A549 (cell line): ENCODE measurements around the gene TC2N. TPM values are rescaled to one million over a fixed set of nuclear protein-coding genes. Genes with fewer than 3 reads are reported as not detected.

ENCODE experiments used
- ATAC-seq, 2 experiments: fragments of 200-7000 bp in 1 of 2; fragments of >200 bp in 1 of 2; cut with Nextera tagmentation in 1 of 2; cut with Tn5 transposase in 1 of 2; 3 replicates each; pipeline versions ENCODE4 v1.8.0 to v1.9.1; 2018 to 2020; ENCODE audit warnings: mild to moderate bottlenecking in 1 of 2, moderate library complexity in 1 of 2
- CTCF ChIA-PET: fragments of 300-600 bp; sonication (Branson Sonifier 250); formaldehyde crosslinking; extraction: SDS; loops from one replicate; lab custom pipeline; 2021; ENCODE audit warnings: antibody characterized with exemption, inconsistent platforms; lab: Yijun Ruan, JAX
- POLR2A ChIA-PET: fragments of 350-600 bp; formaldehyde crosslinking; extraction: SDS; loops from one replicate; lab custom pipeline; 2021; ENCODE audit warnings: antibody characterized with exemption, inconsistent platforms; lab: Yijun Ruan, JAX
- DNase-seq, 2 experiments: peaks; one replicate each; pipeline versions ENCODE4 v3.0.0 to v3.0.0-alpha.2; 2011 to 2016; ENCODE audit warnings: low read depth in 1 of 2, low spot score in 1 of 2
- FAIRE-seq: peaks from 2 replicates; lab custom pipeline; 2011; peaks lifted over from hg19 to GRCh38; lab: Jason Lieb, UNC
- H3K27ac ChIP-seq, 2 experiments: fragments of >200 bp; sonication (Bioruptor Twin); formaldehyde crosslinking; 3 replicates each; pipeline ENCODE4 v1.5.1; 2016 to 2017
- H3K4me1 ChIP-seq: fragments of >200 bp; sonication (Bioruptor Twin); formaldehyde crosslinking; 3 replicates; pipeline ENCODE4 v1.6.1; 2016
- H3K4me2 ChIP-seq: fragments of >200 bp; sonication (Bioruptor Twin); formaldehyde crosslinking; 3 replicates; pipeline ENCODE4 v1.6.1; 2016
- H3K4me3 ChIP-seq: fragments of >200 bp; sonication (Bioruptor Twin); formaldehyde crosslinking; 3 replicates; pipeline ENCODE4 v1.5.1; 2016
- H3K9me3 ChIP-seq: fragments of >200 bp; sonication (Bioruptor Twin); formaldehyde crosslinking; 3 replicates; pipeline ENCODE4 v1.6.1; 2016
- CEBPB ChIP-seq, 2 experiments: fragments of >200 bp in 1 of 2; sonication (Bioruptor Twin) in 1 of 2; formaldehyde crosslinking in 1 of 2; IDR thresholded peaks; 2 replicates each; pipeline ENCODE4 v1.6.1; 2012 to 2016
- CHD2 ChIP-seq: fragments of 150-350 bp; IDR thresholded peaks from 2 replicates; pipeline ENCODE4 v1.6.1; 2014; ENCODE audit warnings: low read length; ENCODE audit not compliant: partially characterized antibody
- CHD4 ChIP-seq: fragments of 200-600 bp; sonication (generic); IDR thresholded peaks from 2 replicates; pipeline ENCODE4 v1.6.1; 2016; ENCODE audit warnings: antibody characterized with exemption, mild to moderate bottlenecking, borderline replicate concordance
- EP300 ChIP-seq, 2 experiments: fragments of >200 bp; sonication (Bioruptor Twin); formaldehyde crosslinking; IDR thresholded peaks; 2 replicates in 1 of 2; 3 replicates in 1 of 2; pipeline ENCODE4 v1.6.1; 2016 to 2017
- FOSL2 ChIP-seq, 2 experiments: fragments of 450-650 bp in 1 of 2; fragments of >200 bp in 1 of 2; sonication (Bioruptor Twin) in 1 of 2; formaldehyde crosslinking; IDR thresholded peaks; 2 replicates each; pipeline versions ENCODE4 v1.5.0 to v1.6.1; 2016 to 2020; ENCODE audit warnings: mild to moderate bottlenecking in 1 of 2, moderate library complexity in 1 of 2
- FOXS1 ChIP-seq: fragments of 250-450 bp; sonication (Bioruptor Pico); IDR thresholded peaks from 2 replicates; pipeline ENCODE4 v1.5.0; 2020; ENCODE audit warnings: mild to moderate bottlenecking, moderate library complexity
- HOXB13 ChIP-seq: fragments of 250-450 bp; sonication (Bioruptor Pico); IDR thresholded peaks from 2 replicates; pipeline ENCODE4 v1.5.0; 2020; ENCODE audit warnings: low read depth, mild to moderate bottlenecking, moderate library complexity
- HOXB5 ChIP-seq: fragments of 250-450 bp; sonication (Bioruptor Pico); IDR thresholded peaks from 2 replicates; pipeline ENCODE4 v1.5.0; 2020; ENCODE audit warnings: mild to moderate bottlenecking, moderate library complexity
- JUN ChIP-seq, 2 experiments: fragments of >200 bp; sonication (Bioruptor Twin); formaldehyde crosslinking; IDR thresholded peaks; 2 replicates in 1 of 2; 3 replicates in 1 of 2; pipeline ENCODE4 v1.6.1; 2016 to 2017
- MYC ChIP-seq: IDR thresholded peaks from 2 replicates; pipeline ENCODE4 v1.6.1; 2012; ENCODE audit warnings: mild to moderate bottlenecking, inconsistent platforms, low read length, improper control_type of control experiment, borderline replicate concordance
- NFE2L2 ChIP-seq: fragments of 150-350 bp; conservative IDR thresholded peaks from 2 replicates; pipeline ENCODE4 v1.6.1; 2014; ENCODE audit warnings: low read length
- NPAS2 ChIP-seq: fragments of 250-450 bp; sonication (Bioruptor Pico); IDR thresholded peaks from 2 replicates; pipeline ENCODE4 v1.8.0; 2022; ENCODE audit warnings: mild to moderate bottlenecking, moderate library complexity, borderline replicate concordance
- NR3C1 ChIP-seq: fragments of >200 bp; sonication (Bioruptor Twin); formaldehyde crosslinking; IDR thresholded peaks from 3 replicates; pipeline ENCODE4 v1.6.1; 2017
- POLR2AphosphoS2 ChIP-seq: conservative IDR thresholded peaks from 2 replicates; pipeline ENCODE4 v1.6.1; 2012; ENCODE audit warnings: low read length, improper control_type of control experiment, inconsistent platforms
- RAD21 ChIP-seq, 2 experiments: fragments of >200 bp in 1 of 2; sonication (Bioruptor Twin) in 1 of 2; formaldehyde crosslinking in 1 of 2; IDR thresholded peaks in 1 of 2; conservative IDR thresholded peaks in 1 of 2; 2 replicates in 1 of 2; 3 replicates in 1 of 2; pipeline ENCODE4 v1.6.1; 2012 to 2018; ENCODE audit warnings: inconsistent platforms in 1 of 2
- RARB ChIP-seq: fragments of 250-450 bp; sonication (Bioruptor Pico); IDR thresholded peaks from 2 replicates; pipeline ENCODE4 v1.8.0; 2021; ENCODE audit warnings: mild to moderate bottlenecking, moderate library complexity
- ZC3H11A ChIP-seq: fragments of 450-650 bp; IDR thresholded peaks from 2 replicates; pipeline ENCODE4 v1.6.1; 2014; ENCODE audit warnings: antibody characterized with exemption, mild to moderate bottlenecking
- ZNF302 ChIP-seq: fragments of 250-450 bp; sonication (Bioruptor Pico); IDR thresholded peaks from 2 replicates; pipeline ENCODE4 v1.9.0; 2021; ENCODE audit warnings: inconsistent platforms, mild to moderate bottlenecking, moderate library complexity
- WGBS: methylation state at CpG from one replicate; pipeline ENCODE4 v1.1.6; 2017; ENCODE audit errors: missing lambda C conversion rate; 5-methylcytosine and 5-hydroxymethylcytosine counted together
- polyA plus RNA-seq, 4 experiments: library from polyadenylated mRNA; depleted of rRNA in 3 of 4; stranded (reverse); fragments of >200 nt; fragmentation: RNase III in 1 of 4; extraction: RNeasy Plus Mini Kit Qiagen cat#74134 plus additional on column Dnase treatment in 1 of 4; gene quantifications; 2 replicates in 3 of 4; 3 replicates in 1 of 4; pipeline ENCODE4 v1.2.3, GENCODE V29; 2011 to 2017
- TF ChIP-seq, protein P1 (sequence below): fragments of 200-600 bp; sonication (generic); IDR thresholded peaks from 2 replicates; pipeline ENCODE4 v1.6.1; 2016; ENCODE audit warnings: antibody characterized with exemption, mild to moderate bottlenecking, moderate library complexity
- TF ChIP-seq, protein P2 (sequence below): IDR thresholded peaks from 2 replicates; pipeline ENCODE4 v1.6.1; 2012; ENCODE audit warnings: low read depth, borderline replicate concordance
- TF ChIP-seq, protein P3 (sequence below): fragments of >200 bp; sonication (Bioruptor Twin); formaldehyde crosslinking; IDR thresholded peaks from 3 replicates; pipeline ENCODE4 v1.5.1; 2016
- TF ChIP-seq, protein P4 (sequence below): fragments of >200 bp; sonication (Bioruptor Twin); formaldehyde crosslinking; IDR thresholded peaks from 3 replicates; pipeline ENCODE4 v1.6.1; 2016

TC2N gene
- polyA plus RNA-seq, 2 of the 4 experiments (the other 2 are of a cell fraction) = 0.43 to 5.5 TPM

DNA sequence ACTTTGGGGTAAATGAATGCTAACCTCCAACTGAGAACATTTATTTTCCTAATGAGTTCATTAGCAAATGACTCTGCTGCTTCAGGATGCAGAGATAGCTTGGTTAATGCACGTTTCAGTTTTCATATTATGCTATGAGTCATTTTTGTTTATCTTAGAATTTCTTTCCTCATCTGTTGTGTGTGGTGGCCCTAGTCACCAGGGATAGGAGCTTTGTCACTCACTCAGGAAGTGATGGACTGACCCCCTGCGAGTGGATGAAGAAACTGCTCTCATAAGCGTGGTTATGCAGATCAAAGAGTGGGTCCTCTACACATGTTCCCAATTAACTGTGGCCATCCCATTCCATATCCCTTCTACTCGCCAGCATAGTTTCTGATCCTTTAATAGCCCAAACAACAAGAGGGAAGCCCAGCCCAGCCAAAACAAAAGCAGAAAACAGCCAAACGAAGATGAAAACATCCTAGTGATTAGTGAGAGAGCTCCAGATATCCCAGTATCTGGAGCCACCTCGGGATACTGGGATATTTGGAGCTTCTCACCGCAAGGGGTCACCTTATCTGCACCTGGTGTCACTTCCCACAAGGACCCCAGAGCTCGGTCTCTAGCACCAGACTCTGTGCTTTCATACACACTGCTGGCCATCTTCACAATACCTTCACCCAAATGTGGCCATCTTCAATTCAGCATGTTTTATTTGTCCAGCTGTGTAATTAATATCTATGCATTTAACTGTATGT is 8.6 kb downstream of the TC2N start:
- H3K4me2 ChIP-seq = peak overlapping the region; percentile 33
- CTCF ChIA-PET = interaction anchor here (1.1 to 1.9 kb wide), 4 partner anchors 9 to 53 kb away, joined by 3 to 4 read pairs (median 4); partner anchors contain the start of gene TC2N
- FAIRE-seq = no peak

DNA sequence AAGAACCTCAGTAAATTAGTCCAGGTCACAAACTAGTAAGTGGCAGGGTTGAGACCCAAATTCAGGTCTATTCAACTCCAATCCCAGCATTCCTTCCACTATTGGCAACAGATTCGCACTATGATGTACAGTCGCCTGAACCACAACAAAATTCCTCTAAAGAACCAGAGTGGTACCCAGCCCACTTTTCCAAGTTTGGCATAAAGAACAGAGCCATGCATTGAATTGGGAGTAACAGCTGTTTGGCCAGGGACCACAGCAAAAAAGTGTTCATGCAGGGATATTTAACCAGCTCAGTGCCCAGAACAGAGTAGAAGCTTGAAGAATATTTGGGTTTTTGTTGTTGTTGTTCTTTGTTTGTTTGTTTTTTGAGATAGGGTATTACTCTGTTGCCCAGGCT is 9.7 kb downstream of the TC2N start:
- no peak overlapping the region for H3K27ac ChIP-seq
- peaks cover 10% of the 10 kb centered on the region; the same call in 2 of the 3 replicates for H3K4me1 ChIP-seq
- no peaks in the 10 kb centered on the region for H3K9me3 ChIP-seq
- ChIA-PET CTCF (no interaction called here), POLR2A (no interaction called here)
- H3K4me3 ChIP-seq = no peak overlapping the region
- DNase-seq (no peak), ATAC-seq (no peak), FAIRE-seq (no peak)
- H3K4me2 ChIP-seq = no peak overlapping the region
- WGBS = 80% methylated on average over 2 of the region's 2 CpGs
- TF ChIP-seq RARB (CRISPR knock-in tag) (no peak), ZNF302 (CRISPR knock-in tag) (no peak), NFE2L2 (no peak), CHD2 (no peak), ZC3H11A (no peak), JUN (IDR thresholded peaks at IDR 0.05) (no peak), NPAS2 (no peak)
- TF ChIP-seq, protein P1, sequence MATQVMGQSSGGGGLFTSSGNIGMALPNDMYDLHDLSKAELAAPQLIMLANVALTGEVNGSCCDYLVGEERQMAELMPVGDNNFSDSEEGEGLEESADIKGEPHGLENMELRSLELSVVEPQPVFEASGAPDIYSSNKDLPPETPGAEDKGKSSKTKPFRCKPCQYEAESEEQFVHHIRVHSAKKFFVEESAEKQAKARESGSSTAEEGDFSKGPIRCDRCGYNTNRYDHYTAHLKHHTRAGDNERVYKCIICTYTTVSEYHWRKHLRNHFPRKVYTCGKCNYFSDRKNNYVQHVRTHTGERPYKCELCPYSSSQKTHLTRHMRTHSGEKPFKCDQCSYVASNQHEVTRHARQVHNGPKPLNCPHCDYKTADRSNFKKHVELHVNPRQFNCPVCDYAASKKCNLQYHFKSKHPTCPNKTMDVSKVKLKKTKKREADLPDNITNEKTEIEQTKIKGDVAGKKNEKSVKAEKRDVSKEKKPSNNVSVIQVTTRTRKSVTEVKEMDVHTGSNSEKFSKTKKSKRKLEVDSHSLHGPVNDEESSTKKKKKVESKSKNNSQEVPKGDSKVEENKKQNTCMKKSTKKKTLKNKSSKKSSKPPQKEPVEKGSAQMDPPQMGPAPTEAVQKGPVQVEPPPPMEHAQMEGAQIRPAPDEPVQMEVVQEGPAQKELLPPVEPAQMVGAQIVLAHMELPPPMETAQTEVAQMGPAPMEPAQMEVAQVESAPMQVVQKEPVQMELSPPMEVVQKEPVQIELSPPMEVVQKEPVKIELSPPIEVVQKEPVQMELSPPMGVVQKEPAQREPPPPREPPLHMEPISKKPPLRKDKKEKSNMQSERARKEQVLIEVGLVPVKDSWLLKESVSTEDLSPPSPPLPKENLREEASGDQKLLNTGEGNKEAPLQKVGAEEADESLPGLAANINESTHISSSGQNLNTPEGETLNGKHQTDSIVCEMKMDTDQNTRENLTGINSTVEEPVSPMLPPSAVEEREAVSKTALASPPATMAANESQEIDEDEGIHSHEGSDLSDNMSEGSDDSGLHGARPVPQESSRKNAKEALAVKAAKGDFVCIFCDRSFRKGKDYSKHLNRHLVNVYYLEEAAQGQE = no peak
- TF ChIP-seq, protein P2, sequence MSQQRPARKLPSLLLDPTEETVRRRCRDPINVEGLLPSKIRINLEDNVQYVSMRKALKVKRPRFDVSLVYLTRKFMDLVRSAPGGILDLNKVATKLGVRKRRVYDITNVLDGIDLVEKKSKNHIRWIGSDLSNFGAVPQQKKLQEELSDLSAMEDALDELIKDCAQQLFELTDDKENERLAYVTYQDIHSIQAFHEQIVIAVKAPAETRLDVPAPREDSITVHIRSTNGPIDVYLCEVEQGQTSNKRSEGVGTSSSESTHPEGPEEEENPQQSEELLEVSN = no peak
- TF ChIP-seq, protein P3, sequence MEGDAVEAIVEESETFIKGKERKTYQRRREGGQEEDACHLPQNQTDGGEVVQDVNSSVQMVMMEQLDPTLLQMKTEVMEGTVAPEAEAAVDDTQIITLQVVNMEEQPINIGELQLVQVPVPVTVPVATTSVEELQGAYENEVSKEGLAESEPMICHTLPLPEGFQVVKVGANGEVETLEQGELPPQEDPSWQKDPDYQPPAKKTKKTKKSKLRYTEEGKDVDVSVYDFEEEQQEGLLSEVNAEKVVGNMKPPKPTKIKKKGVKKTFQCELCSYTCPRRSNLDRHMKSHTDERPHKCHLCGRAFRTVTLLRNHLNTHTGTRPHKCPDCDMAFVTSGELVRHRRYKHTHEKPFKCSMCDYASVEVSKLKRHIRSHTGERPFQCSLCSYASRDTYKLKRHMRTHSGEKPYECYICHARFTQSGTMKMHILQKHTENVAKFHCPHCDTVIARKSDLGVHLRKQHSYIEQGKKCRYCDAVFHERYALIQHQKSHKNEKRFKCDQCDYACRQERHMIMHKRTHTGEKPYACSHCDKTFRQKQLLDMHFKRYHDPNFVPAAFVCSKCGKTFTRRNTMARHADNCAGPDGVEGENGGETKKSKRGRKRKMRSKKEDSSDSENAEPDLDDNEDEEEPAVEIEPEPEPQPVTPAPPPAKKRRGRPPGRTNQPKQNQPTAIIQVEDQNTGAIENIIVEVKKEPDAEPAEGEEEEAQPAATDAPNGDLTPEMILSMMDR = no peak

More for the DNA sequence above, 8.6 kb downstream of the TC2N start:
- TF ChIP-seq RAD21 (conservative IDR thresholded peaks at IDR 0.05 in 1 of 2, IDR thresholded peaks at IDR 0.05 in 1 of 2) (peak; percentile 15 to 47; a peak in 2 of 5 replicates), HOXB5 (CRISPR knock-in tag) (no peak), CHD2 (no peak), FOXS1 (no peak), MYC (no peak), CEBPB (IDR thresholded peaks at IDR 0.05) (no peak), HOXB13 (CRISPR knock-in tag) (no peak), NR3C1 (no peak), CHD4 (no peak), FOSL2 (IDR thresholded peaks at IDR 0.05) (0 out of 2 replicates have a peak, but pooled peaks have one; percentile 20), FOSL2 (CRISPR knock-in tag; IDR thresholded peaks at IDR 0.05) (peak; percentile 40; the same call in 1 of the 2 replicates), POLR2AphosphoS2 (no peak), EP300 (IDR thresholded peaks at IDR 0.05) (no peak)
- TF ChIP-seq, protein P4, sequence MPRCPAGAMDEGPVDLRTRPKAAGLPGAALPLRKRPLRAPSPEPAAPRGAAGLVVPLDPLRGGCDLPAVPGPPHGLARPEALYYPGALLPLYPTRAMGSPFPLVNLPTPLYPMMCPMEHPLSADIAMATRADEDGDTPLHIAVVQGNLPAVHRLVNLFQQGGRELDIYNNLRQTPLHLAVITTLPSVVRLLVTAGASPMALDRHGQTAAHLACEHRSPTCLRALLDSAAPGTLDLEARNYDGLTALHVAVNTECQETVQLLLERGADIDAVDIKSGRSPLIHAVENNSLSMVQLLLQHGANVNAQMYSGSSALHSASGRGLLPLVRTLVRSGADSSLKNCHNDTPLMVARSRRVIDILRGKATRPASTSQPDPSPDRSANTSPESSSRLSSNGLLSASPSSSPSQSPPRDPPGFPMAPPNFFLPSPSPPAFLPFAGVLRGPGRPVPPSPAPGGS = no peak
- TF ChIP-seq, protein P3 = peak; percentile 25; the same call in 2 of the 3 replicates
- TF ChIP-seq, protein P1 = no peak
- peak; percentile 48 to 57 for DNase-seq
- no peak overlapping the region for H3K27ac ChIP-seq
- WGBS = 9% methylated on average over 8 of the region's 8 CpGs
- no peaks in the 10 kb centered on the region for H3K9me3 ChIP-seq
- H3K4me3 ChIP-seq = no peak overlapping the region
- peak; percentile 79 to 88; a peak in 5 of 6 replicates for ATAC-seq
- POLR2A ChIA-PET = no interaction called here
- peaks cover 10% of the 10 kb centered on the region; the same call in 2 of the 3 replicates for H3K4me1 ChIP-seq
